Femur (tissue), 1 donor: ENCODE measurements around the gene NTRK2.

Source experiments
- DNase-seq: peaks from one replicate; pipeline ENCODE4 v3.0.0-alpha.2; 2017

The NTRK2 gene

DNA sequence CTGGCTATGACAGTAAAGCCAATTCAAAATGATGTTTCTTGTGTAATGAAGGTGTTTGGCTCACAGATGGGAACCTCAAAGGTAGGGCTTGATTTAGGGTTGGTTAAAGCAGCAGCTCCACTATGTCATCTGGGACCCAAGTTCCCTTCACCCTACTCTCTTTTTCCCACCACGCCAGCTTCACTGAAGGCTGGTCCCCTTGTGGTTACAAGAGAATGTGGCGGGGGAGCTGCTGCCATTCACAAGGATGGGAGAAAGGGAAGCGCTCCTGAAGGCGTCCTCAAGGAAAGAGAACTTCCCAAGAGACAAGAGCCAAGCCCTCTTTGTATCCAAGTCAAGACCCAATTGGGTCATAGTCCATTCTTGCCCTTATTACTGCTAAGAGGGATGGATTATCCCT lies 72.7 kb downstream of the NTRK2 start:
- DNase-seq: no peak

DNA sequence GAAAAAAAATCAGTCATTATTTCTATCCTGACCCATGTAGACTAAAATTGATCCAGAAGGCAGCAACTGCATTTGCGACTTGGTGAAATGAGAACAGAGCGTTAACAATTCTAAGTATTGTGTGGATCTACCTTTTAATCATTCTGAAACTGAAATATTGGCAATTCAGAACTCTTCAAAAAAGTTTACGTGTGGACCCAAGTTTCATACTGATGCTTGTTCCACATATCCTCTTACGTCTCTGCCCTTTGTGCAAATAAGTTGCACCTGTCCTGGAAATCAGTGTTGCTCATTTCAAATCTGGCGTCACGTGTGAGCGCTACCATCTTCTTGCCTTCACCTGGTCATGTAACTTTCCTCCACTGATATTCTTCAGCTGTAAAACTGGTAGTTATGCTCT lies 74.7 kb downstream of the NTRK2 start:
- DNase-seq: no peak

DNA sequence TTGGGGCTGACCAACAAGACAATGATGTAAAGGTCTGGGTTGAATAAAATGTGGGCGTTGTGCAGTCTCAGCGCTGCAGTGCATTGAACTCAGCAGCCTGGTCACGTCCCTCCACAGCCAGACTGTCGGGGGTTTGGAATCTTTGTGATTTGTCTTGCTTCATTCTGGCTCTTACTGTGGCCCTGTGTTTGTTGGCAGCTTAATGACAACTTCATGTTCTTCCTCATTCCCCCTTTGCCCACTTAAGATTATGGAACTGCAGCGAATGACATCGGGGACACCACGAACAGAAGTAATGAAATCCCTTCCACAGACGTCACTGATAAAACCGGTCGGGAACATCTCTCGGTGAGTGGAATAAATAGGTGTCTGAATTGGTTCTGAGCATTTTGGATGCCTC lies 75.2 kb downstream of the NTRK2 start:
- no peak for DNase-seq

DNA sequence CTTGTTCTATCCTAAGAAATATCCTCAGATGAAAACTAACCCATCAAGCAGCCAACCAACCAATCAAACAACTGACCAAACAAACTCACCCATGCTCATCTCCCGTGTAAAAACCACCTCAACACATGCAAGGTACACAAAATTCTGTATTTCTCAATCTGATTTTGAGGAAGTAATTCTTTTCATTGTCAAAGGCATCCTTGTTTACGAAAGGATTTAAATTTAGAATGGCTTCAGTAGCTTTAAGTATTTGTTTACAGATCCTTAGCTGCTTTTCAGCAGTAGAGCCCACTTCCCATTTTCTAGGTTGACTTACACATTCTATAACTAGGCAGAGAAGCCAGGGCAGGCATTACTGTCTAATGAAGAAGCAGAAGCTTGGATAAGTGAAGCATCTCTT lies 78.6 kb downstream of the NTRK2 start:
- DNase-seq: no peak

DNA sequence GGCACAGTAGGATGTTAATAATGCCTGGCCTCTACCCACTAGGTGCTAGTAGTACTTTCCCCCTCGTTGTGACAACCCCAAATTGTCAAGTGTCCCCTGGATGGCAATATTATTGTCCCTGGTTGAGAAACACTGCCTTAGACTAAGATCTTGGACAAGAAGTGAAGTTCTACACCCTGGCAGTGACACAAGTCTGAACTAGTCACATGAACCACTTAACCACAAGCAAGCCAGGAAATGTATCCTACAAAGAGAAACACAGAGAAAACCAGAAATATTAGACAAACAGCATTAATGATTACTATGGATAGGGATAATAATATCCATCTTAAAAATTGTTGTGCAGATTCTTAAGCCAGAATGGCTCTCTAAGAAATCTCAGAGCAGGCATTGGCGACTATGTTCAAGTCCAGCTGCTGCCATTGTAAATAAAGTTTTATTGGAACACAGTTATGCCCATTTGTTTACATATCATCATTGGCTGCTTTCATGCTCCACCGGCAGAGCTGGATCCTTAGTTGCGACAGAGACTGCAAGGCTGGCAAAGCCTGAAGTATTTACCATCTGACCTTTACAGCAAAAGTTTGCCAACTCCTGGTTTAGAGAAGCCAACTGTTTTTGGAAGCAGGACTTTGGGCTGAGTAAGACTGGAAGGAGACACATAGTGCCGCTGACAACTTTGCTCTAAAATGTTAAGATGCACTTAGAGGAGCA lies 80.8 kb downstream of the NTRK2 start:
- no peak for DNase-seq

DNA sequence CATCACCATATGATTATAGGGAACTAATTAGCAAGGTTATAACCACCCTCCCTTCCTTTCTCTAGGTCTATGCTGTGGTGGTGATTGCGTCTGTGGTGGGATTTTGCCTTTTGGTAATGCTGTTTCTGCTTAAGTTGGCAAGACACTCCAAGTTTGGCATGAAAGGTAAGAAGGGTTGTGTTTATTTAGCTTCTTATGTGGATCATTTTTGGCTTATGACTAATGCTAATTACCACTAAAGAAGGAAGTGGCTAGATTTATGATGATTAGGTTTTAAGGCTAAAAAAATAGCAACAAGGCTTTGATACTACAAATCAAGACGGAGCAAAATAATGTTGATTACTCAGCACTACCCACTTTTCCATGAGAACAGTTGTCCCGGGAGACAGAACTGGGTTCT lies 82.4 kb downstream of the NTRK2 start:
- no peak for DNase-seq

DNA sequence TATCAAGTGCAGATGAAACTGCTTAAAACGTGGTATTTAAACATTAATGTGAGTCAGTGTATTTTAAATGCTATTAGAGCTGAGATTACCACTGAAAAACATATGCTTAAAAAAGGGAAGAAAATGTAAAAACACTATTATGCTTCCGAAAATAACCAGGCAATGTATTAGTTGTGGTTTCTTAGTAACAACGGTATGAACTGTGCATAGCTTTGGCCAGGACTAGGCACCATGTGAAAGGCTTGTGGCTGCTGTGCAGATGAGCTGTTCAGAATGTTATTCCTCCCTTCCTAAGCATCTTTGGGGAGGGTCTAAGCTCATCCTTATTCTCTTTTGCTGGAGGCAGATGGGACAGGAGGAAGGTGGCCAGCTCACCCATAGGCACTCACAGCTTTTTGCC lies 84.9 kb downstream of the NTRK2 start:
- DNase-seq: no peak

DNA sequence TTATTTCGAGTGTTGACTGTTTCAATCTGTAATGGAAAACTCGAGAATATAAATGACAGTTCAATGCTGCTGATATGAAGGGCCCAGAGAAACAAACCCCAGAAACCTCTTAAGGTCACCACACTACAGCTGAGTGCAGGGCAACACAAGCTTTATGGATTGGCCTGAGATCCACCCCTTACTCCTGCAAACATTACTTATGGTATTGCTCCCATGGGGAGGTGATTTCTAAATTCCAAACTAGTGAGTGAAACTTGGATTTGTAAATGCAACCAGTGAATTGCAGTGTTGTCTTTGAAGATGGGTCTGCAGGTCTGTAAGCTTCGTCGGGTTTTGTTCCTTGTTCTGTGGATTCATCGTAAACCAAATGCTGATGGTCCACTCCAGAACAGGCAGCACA lies 85.4 kb downstream of the NTRK2 start:
- DNase-seq: no peak

DNA sequence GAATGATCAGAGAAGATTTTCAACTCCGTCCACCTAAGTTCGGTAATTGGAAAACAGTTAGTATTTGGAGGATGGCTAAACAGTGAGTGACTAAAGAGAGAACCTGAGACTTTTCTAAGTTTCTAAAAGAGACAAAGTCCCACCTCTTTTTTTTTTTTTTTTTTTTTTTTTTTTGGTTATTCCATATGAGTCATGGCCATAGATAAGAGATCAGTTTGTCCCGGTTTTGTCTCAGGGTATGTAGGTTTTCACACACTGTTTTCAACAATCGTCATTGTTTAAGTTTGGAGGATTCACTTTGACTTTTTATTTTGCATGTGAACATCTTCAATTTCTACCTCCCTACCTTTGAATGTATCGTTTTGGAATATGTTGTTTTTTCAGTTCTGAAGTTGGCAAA lies 85.9 kb downstream of the NTRK2 start:
- no peak for DNase-seq

DNA sequence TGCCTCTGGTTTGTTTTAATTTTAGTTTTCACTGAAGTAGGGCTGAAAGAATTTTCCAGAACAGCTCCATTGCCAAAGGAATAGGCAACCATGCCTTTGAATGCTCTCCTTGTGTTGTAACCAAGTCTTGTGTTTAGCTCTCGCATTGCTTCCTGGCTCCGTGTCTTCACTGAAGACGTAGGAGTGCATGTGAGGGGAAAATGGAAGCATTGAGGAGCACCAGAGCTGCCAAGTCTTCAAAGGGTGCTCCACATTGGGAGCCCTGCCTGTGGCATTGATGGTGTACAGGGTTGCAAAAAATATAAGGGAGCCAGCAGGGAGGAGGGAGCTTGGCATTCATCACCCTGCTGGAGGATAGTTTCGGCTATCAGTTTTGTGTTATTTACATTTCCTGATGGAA lies 86.6 kb downstream of the NTRK2 start:
- peak; percentile 58 for DNase-seq

DNA sequence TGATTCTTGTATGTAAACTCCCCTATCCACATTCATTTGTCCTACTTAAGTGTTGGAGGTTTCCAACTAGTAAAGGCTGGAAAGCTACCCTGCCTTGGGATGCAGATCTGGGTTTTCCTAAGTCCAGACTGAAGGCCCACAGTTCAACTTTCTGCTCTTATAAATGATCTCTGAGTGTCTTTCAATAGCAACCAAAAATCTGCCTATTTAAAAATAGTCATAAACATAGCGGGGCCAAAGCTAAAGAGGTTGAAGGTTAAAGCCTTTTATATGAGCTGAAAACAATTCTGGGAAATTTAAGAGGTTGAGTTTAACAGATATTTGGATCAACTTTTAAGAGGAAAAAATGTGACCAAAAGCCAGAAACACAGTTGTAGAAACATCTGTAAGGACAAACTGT lies 87.2 kb downstream of the NTRK2 start:
- DNase-seq: peak; percentile 66

DNA sequence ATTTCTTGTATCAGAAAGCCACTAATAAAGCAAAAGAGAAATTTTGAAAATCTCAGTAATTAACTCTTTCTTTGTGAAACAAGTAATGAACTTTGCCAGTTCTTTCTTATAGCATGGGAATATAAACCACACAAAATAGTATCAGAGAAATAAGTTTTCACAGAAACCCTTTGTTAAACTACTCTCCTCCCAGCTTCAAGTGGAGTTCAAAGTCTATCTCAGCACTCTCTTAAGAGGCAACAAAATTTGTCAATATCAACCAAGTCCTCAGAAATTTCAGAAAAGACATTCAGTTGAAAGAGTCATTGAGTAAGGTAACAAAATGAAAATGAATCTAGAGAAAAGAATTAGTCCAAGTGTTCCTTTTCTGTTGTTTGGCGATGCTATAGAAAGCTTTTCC lies 89.3 kb downstream of the NTRK2 start:
- DNase-seq: no peak

DNA sequence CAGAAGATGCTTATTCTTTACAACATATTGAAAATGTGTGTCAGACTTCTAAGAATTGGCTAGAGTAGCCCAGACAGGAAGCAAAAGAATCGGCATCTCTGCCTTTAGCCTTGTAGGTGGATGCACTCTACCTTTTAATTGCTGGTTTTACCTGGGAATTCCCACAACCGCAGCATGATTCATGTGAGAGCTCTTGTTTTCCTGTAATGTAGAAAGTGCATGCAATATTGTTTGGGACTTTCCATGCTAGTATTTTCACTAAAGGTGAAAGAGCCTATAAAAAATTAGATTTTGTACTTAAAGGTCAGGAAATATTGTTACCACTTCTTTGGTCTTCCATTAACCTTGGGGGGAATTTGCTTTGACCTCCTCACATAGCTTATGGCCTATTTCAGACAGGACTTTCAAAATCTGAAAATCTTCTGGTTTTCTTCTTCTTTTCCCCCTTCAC lies 89.8 kb downstream of the NTRK2 start:
- DNase-seq: no peak

DNA sequence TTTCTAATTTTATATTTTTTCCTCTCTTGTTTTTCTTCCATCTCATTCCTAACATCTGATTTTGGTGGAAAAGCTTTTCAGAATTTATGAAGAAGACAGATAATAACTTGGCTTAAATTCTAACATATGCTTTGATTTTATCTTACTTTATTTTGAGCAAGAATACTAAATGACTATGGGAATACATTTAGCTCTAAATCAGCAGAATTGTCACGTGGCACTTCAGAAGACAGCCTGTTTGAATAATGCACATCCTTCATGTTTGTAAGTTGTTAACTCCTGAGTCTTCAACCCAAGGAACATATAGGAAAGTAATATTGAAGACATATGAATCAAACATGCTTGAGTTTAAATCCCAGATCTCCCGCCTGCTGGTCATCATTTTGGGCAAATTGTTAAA lies 90.3 kb downstream of the NTRK2 start:
- DNase-seq: no peak

DNA sequence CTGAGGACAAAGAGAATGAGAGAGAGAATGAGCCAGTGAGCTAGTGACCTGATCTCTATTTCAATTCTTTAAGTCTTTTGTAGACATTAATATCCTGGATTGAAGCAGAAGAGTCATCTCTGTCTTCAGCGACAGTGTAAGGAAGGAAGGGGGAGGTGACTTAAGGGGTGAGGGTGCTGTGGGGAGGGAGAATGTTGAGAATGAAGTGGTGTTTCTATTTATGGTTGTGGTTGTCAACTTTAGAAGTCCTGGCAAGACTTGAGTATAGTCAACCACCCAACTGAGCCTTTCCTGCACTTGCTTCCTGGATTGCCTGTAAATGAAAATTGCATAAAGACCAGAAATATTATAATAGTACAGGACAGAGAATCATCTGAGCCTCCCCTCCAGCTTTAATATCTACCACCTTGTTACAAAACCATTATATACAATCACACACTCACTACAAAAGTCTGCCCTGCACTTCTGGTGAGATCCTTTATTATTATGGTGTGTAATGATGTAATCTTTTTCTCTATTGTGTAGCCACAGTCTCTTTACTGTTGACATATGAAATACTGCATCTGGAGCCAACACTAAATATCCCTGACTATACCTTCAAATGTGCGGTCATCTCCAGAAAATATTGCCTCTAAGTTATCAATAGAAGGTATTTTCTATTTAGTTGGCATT lies 91.7 kb downstream of the NTRK2 start:
- no peak for DNase-seq

DNA sequence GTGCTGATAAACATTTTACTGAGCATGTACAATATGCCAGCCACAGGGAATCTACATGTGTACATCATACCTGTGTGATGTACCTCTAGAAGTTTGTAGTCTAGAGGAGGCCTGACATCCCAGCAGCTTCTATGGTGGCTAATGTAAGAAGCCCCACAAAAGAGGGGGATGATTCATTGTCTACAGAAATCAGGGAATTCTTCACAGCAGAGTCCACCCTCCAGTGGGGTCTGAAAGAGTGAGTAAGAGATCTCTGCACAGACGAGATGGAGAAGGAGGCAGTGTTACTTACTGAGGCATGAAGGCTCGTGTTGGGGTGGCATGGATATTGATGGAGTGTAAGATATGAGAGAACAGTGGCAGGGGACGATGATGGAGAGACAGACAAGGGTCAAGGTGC lies 103.0 kb downstream of the NTRK2 start:
- no peak for DNase-seq

DNA sequence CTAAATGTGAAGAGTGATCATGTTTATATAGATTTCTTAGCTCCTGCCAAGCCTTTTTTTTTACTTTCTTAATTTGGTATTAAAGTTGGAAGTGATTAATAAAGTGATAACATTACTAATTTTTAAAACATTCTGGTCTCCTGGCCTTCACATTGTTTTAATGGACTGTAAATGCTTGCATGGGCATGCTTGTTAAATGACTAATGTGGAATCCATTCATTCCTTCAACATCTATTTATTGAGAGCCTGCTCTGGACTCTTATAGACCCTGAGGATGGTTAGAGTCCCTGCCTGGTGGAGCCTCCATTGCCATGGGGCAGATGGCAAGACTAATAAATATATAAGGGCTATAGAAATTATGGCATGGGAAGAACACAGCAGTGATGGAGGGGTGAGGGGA lies 103.5 kb downstream of the NTRK2 start:
- DNase-seq: no peak

DNA sequence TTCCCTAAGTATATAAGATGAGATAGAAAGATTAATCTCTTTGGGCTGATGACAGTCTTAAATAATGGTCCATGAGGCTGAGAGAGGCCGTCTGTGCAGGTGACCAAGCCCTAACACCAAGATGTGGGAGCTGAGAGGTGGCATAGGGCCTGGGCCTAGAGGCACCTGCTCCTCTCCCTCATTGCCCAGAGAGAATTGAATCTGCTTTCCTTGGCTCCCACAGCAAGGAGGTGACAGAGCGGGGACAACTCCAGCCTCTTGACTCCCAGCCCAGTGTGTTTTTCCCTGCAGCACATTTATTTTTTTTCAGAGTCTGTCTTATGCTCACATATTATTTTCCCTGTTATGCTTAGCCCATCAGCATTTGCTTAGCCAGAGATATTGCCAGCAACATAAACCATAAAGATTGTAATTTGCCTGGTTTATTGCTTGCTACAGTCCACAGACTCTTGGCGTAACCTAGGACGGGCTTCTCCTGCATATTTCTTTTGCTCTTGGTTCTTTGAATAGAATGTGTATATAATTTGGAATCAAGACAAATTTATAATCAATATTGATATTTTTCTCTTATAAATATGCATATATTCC lies 105.6 kb downstream of the NTRK2 start:
- DNase-seq: no peak

DNA sequence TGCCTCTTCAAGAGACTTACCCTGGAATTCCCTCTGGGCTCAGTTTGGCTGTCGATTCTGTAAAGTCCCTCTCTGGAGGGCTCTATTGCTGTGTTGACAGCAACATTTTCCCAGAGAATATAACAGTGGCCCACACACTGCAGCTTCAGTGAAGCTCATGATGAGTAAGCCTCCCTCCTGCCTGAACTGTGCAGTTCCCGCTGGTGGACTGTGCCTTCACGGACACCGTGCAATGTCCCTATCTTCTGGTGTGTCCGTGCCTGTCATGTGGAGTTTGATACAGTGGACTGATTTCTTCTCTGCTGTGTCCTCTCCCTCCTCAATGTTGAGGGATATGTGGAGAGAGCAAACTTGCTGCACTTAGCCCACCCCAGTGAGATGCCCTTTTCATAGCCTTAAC lies 109.0 kb downstream of the NTRK2 start:
- no peak for DNase-seq

DNA sequence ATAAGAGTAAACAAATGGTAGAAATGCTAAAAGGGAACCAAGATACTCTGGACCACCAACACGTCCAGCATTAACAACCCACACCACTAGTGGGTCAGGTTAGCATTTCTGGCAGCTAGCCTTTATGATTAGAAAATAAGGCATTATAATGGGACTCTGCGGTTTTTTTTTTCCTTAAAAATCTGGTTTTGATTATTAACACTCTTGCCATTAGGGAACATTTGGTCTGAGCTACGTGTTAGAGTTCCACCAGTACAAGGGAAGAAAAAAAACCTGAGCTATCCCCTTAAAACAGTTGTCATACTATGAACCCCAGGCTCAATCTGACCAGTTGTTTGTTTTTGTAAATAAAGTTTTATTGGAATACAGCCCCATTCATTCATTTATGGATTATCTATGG lies 110.4 kb downstream of the NTRK2 start:
- no peak for DNase-seq

DNA sequence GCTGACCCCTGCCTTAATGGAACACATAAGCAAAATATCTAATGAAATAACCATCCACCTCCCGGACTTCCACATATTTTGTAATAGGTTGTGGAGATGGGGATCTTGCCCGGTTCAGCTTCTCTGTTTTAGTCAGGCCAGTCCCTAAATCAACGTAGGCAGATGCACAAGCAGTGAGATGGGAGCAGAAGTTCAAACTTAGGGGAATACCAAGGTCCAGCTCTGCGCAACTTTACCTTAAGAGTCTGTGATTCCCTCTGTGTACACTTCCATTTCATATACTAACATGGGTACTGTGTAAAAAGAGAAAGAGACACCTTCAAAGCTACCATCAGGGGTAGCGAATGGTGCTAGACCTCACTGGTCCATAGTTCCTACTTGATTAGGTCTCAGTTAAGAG lies 110.9 kb downstream of the NTRK2 start:
- no peak for DNase-seq

DNA sequence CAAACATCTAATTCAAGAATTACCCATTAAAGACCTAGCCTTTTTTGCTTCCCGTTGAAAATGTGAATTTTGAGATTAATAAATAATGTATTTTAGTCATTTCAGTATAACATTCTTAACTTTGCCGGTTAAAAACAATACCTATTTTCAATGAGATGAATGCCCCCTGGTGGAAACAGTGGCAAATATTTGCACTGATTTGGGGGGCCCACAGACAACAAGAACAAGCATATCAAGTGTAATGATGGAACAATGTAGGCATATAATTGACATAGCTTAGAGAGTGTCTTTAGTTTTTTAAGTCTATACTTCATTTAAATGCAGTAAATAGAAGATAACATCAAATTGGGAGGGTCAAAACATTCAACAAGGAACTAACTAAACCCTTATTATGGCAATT lies 111.9 kb downstream of the NTRK2 start:
- no peak for DNase-seq

DNA sequence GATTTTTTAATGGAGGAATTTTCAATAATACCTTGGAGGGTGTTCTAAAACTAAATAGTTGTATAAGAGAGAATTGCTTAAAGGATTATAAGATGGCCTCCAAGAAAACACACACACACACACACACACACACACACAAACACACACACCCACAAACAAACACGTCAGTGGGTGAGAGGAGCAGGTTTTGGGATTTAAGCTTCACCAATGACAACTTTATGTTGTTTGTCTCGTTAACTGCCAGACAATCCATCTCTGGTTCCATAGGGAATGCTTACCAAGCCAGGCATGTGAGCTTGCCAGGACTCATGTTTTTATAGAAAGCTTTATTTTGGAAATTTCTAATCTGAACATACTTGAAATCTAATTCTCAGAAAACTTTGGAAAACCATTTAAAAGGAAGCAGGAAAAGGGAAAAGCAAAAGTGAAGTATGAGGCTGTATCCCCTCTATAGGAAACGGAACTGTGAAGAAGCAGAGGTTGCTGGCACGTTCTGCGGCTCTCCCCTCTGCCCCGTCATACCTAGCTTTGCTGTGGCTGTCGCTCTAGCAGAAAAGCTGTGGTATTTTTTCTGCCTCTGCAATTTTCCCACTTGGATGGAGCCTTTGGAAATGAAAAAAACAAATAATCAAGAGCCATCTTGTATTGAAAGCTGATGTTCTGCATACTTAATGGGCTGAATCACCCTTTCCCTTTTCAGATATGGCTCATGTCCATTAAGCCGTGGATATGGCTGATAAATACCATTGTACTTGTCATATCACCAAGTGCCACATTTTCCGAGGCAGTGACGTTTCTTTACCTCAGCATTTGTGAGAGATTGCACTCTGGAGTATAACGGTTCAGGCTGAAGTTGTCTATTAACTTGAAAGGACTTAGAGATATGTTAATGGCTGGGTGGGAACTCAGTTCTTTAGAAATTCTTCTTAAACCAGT lies 112.7 kb downstream of the NTRK2 start:
- peak; percentile 30 for DNase-seq
